Jurkat, Clone E6-1 (cell line): ENCODE measurements around the gene SRSF5.

ENCODE experiments used
- DNase-seq: peaks from one replicate; pipeline ENCODE4 v3.0.0-alpha.2; 2011; ENCODE audit warnings: low read depth, low spot score
- H3K4me3 ChIP-seq: 2 replicates; pipeline ENCODE4 v1.5.1; 2011; ENCODE audit warnings: mild to moderate bottlenecking, low read length, control low read depth, moderate library complexity

Gene SRSF5

DNA sequence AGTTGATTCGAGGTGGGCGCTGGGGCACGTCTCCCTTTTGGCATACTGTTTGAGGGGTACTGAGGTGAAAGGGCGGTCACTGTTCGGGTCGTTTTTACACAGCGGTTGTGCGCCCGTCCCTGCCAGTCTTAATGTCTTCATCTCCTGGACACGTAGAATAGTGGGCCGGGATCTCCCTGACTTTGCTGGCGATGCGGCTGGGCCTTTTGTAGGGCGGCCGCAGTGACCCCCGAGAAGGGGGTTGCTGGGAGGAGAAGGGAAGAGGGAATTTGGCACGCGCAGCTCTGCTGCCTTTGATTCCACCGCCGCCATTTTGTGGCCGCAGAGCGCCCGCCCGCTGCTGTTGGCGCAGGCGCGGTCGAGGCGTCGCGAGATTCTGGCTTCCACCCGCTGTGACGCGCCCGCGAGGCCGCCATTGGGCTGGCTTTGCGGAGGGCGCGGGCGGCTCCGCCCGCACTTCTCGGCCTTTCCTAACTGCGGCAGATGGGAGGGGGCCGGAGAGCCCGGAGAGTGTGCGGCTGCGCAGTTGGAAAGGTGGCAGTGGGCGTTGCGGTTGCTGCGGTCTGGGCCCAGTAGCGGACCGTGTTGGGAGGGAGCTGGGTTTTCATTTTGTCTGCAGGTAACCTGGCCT lies 542 bp downstream of the SRSF5 start:
- peak overlapping the region; percentile 97 for H3K4me3 ChIP-seq

DNA sequence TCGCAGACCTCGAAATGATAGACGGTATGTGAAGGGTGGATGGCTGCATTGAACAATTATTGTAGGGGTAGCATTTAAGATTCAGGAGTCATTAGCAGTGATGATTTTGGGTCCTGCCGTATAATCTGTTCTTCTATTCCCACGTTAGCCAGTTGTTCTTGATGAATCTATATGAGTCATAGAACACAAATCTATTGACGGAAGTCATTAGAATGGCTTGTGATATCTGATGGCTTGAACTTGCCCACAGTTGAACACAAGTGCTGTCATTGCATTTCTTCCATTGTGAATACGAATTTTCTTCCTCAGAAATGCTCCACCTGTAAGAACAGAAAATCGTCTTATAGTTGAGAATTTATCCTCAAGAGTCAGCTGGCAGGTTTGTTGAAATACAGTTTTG lies 1.9 kb downstream of the SRSF5 start:
- DNase-seq, result no peak
- H3K4me3 ChIP-seq, result no peak overlapping the region

More for the DNA sequence above, 542 bp downstream of the SRSF5 start:
- DNase-seq, result peak; percentile 81

DNA sequence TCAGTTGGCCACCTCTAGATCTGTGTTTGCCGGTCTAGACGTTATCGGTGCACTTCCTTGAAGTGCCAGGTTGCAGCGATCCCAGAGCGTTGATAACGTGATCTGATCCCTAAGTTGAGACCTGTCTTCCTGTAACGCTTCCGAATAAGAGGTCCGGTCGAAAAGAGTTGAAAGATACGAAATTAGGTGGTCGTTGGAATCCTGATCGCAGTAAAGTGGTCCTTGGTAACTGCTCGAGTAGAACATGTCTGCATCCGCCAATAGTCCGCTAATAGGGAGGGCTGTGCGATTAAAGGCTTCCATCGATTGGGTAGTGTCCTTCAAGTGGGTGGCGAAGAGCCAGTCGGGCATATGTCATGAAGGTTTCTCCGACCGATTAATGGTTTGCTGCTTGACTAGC lies 2.7 kb downstream of the SRSF5 start:
- no peak for DNase-seq

DNA sequence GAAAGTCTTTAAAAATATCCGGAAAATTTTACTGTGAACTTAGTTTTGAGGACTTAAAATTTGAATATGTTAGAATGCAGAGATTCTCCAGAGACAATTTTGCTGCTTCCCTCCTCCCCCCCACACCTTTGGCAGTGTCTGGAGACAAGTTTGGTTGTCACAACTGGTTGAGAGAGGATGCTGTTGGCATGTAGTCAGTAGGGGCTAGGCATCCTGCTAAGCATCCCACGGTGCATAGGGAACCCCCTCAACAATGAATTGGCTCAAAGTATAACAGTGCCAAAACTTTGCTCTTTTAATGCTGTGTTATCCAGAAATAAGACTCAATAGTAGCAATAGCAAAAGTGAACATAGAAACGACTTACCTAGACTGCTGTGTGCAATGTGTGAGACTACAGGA lies 3.6 kb downstream of the SRSF5 start:
- DNase-seq, result no peak
- H3K4me3 ChIP-seq, result no peak overlapping the region

More for the DNA sequence above, 2.7 kb downstream of the SRSF5 start:
- H3K4me3 ChIP-seq, result no peak overlapping the region

DNA sequence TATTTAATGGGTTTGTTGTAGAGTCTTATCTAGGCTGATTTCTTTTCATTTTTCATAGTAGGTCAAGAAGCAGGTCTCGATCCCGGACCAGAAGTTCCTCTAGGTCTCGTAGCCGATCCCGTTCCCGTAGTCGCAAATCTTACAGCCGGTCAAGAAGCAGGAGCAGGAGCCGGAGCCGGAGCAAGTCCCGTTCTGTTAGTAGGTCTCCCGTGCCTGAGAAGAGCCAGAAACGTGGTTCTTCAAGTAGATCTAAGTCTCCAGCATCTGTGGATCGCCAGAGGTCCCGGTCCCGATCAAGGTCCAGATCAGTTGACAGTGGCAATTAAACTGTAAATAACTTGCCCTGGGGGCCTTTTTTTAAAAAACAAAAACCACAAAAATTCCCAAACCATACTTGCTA lies 4.2 kb downstream of the SRSF5 start:
- H3K4me3 ChIP-seq, result no peak overlapping the region
- no peak for DNase-seq

DNA sequence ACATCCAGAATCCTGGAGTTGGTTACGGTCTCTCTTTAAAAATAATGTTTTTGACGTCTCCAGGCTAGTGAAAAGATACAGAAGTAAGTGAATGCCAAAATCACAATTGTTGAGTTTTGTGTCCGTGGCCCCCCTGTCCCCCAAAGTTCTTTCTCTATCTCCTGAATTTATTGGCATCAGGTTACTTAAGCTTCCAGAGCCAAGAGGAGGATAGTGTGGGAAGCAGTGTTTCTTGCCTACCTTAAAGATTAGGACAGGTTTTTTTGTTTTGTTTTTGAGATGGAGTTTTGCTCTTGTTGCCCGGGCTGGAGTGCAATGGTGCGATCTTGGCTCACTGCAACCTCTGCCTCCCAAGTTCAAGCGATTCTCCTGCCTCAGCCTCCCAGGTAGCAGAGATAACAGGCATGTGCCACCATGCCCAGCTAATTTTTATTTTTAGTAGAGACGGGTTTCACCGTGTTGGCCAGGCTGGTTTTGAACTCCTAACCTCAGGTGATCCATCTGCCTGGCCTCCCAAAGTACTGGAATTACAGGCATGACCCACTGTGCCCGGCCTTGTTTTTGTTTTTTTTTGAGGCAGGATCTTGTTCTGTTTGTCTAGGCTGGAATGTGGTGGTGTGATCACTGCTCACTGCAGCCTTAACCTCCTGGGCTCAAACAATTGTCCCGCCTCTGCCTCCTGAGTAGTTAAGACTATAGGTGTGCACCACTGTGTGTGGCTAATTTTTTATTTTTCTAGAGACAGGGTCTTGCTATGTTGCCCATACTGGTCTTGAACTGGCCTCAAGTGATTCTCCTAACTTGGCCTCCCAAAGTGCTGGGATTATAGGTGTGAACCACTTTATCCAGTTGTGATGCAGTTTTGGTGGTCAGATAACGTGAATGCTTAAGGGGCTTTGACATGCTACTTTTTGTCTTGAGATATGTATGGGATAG lies 5.4 kb downstream of the SRSF5 start:
- no peak overlapping the region for H3K4me3 ChIP-seq
- DNase-seq, result no peak

DNA sequence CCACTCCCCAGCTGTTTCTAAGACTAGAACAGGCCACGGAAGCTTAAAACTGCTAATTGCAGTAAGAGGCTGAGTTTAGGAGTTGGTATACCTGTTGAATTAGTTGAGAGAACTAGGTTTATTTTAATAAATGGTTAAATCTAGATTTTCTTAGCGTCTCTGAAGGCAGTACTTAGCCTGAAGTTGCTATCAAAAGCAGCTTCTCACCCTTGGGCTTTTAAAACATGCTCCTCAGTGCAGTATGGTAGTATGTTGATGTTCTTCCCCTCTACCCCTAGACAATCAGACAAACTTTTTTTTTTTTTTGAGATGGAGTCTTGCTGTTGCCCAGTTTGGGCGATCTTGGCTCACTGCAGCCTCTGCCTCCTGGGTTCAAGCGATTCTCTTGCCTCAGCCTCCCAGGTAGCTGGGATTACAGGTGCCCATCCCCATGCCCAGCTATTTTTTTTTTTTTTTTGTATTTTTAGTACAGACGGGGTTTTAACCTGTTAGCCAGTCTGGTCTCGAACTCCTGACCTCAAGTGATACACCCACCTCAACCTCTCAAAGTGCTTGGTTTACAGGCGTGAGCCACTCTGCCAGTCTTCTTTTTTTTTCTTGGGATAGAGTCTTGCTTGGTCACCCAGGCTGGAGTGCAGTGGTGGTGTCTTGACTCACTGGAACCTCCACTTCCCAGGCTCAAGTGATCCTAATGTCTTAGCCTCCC lies 6.8 kb downstream of the SRSF5 start:
- H3K4me3 ChIP-seq, result no peak overlapping the region
- DNase-seq, result no peak

DNA sequence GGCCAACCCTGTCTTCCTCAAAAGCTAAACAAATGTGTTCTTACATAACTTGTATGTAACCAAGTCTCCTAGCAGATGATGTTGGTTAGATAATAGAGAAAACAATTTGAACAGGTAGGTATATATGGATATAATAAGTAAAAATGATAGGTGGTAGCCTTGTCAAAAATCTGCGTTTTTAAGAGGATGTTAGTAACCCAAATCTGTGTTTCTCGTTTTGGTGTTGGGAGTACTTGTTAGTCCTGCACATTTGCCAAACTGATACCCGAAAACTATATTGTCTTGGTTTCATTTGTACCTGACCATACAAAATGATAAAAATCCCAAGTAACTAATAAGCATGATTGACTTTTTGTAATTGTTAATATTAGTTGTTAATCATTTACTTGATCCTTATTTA lies 8.1 kb downstream of the SRSF5 start:
- no peak overlapping the region for H3K4me3 ChIP-seq
- DNase-seq, result no peak

DNA sequence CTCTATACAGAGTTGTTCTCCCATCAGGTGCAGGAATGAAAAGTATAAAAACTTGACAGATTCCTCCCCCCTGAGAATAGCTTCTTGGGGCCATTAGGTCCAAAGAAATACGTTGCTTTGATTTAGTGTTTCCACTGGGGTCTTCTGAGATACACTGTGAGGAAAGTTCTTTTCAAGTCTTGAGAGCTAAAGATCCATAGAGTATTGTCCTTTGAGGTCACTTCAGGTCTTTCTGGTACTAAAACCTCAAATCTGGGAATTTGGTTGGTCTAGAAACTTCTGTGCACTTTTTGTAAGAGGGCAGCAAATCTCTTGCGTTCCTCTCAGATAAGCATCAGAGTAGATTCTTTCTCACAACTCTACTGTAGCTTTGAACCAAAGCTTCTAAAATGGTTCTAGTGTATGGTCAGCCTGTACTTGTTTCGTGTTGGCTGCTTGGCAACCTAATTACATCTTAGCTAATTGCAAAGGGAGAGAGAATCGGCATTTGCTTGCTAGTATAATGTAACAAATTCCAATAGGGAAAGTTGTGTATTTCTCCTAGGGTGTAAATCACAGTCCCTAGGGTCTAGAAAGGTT lies 10.0 kb downstream of the SRSF5 start:
- H3K4me3 ChIP-seq, result no peak overlapping the region
- DNase-seq, result no peak

DNA sequence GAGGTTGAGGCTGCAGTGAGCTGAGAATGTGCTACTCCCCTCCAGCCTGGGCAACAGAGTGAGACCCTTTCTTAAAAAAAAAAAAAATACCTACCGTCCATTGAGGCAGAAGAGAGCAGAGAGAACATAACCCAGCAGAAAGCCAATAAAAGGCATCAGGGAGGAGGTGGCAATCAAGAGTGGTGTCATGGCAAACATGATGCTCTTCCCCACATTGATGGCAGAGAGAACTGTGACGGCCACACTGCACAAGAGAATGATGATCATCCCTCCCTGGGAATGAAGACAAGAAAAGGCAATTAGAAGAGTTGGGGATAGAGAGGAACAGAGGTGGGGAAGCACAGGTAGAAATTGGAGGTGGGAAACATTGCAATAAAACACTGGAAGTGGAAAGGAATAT lies 12.1 kb downstream of the SRSF5 start:
- H3K4me3 ChIP-seq, result no peak overlapping the region
- no peak for DNase-seq

DNA sequence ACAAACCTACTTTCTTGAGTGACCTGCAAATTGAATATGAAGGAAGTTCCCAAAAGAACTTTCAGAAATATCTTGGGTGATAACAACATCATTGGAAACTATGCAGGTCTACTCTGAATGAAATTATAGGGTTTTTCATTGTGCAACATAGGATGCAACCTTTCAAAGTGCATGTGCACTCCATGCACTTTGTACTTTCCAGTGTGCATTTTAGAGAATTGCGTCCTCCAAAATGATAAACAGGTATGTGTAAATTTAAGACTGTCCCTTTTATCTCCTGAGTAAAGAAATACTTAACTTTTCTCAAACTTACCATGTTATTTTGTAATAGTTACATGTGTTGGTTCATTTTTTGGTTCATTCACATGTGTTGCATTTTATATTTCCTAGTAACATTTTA lies 13.2 kb downstream of the SRSF5 start:
- no peak overlapping the region for H3K4me3 ChIP-seq
- DNase-seq, result no peak

DNA sequence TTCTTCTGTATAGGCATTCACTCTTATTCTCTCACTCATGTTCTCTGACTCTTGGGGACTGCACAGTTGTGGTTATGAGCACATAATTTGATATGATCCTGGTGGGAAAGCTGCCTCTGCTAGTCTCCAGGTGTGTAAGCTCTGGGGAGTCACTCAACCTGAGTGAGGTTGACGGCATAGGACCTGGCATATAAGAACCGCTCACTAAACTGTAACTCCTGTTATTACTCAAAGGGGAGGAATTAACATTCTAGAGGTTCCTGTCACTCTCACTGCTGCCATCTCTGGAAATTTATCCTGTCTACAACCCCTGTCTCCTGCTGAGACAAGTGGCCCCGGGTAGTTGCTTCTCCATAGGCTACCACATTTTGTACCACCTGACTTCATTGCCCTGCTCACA lies 14.0 kb downstream of the SRSF5 start:
- no peak for DNase-seq
- H3K4me3 ChIP-seq, result no peak overlapping the region

DNA sequence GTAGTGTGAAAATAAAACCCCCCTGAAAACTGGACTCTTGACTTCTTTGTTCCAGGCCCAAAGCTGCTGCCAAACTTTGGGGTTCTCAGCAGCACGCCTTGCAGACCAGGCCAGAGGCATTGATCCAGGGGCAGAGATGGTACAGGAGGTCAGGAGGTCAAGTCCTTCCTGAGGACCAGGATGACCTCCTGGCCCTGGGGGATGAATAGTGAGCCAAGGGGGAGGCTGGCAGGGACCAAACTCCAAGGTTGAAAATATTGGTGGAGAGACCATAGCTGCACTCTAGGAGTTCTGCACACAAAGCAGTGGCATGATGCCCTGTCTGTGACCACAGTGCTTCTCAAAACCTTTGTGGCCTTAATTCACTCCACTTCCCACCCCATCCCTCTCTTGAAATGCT lies 18.0 kb downstream of the SRSF5 start:
- H3K4me3 ChIP-seq, result no peak overlapping the region
- DNase-seq, result no peak

DNA sequence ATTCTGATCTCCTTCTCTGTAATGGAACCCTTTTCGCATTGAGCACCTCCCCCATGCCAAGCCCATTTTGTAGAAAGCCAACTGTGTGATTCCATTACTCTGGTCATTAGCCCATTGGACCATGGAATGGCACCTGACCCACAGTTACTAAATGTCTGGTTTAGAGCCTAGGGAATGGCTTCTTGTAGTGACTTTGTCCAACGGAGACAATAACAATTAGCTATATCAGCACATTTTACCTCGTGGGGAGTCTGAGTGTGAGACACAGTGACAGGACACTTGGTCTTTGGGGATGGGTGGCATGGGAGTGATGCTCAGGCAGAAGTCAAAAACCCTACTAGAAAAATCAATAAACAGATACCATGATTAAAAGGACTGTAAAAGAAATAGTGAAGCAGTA lies 19.7 kb downstream of the SRSF5 start:
- no peak for DNase-seq
- H3K4me3 ChIP-seq, result no peak overlapping the region

DNA sequence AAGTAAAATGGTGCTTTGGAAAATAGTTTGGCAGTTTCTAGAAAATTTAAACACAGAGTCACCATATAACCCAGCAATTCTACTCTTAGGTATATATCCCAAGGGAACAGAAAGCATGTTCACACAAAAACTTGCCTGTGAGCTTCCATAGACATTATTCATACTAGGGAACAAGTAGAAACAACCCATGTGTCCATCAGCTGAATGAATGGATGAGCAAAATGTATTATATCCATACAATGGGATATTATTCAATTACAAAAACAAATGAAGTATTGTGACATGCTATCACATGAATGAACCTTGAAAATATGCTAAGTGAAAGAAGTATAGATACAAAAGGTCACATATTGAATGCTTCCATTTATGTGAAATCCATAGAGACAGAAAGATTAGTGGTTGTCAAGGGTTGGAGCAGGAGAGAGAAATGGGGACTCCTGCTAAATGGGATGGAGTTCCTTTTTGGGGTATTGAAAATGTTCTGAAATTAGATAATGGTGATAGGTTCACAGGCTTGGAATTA lies 22.2 kb downstream of the SRSF5 start:
- no peak overlapping the region for H3K4me3 ChIP-seq

DNA sequence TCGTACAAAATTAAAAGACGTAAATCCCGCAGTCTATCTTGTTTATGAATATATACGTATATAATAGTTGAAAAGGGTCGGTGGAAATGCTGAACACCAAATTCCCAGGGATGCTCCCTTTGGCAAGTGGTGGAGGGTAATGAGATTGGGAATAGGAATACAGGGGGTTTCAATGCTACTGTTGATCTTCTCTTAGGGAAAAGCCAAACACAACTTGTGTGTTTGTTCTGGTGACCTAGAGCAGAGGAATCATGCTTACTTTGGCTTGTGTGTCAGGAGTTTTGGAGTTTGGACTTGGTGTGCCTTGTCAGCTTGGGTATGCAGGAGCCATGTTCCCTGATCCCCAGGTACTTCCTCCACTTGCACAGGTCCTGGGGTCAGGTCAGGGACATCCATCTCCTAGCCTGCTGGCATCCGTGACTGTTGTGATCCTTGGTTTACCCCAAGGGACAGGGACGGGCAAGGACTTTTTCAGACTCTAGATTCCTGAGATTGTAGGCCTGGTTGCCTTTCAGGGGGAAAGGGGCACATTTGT lies 26.0 kb downstream of the SRSF5 start:
- no peak for DNase-seq
- no peak overlapping the region for H3K4me3 ChIP-seq

More for the DNA sequence above, 22.2 kb downstream of the SRSF5 start:
- no peak for DNase-seq

DNA sequence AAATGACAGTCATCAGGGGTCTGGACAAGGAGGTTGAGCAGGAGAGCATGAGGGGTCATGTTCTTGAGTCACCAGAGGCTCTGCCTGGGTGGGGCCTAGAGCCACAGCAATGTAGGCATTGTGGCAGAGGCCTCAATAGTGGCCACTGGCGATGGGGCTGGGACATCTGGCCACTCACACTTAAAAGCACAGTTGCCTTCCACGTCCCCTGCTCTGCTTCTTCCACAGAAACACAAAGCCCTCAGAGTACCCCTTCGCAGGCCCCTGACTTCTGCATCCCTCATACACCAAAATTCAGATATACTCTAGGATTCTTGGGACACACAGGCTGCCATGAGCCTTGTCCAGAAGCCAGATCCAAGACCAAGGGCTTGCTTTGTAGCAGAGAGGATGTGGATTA lies 27.8 kb downstream of the SRSF5 start:
- DNase-seq, result no peak
- no peak overlapping the region for H3K4me3 ChIP-seq

DNA sequence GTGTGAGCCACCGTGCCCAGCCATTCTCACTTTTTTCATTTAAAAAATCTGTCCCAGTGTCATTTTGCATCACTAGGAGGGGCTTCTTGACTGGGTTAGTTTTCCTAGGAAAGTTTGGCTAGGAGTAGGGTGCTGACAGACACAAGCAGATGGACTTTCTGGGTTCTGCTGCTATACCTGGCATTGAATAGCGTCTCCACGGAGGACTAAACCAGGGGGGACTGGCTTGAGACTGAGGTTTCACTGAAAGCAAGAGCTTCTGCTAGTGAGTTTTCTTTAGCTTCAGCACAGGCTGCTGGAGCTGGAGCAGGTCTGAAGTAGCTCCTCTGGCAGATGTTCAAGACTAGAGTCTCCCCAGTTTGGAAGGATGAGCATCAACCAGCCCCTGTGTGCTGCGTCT lies 28.7 kb downstream of the SRSF5 start:
- no peak overlapping the region for H3K4me3 ChIP-seq
- DNase-seq, result no peak

DNA sequence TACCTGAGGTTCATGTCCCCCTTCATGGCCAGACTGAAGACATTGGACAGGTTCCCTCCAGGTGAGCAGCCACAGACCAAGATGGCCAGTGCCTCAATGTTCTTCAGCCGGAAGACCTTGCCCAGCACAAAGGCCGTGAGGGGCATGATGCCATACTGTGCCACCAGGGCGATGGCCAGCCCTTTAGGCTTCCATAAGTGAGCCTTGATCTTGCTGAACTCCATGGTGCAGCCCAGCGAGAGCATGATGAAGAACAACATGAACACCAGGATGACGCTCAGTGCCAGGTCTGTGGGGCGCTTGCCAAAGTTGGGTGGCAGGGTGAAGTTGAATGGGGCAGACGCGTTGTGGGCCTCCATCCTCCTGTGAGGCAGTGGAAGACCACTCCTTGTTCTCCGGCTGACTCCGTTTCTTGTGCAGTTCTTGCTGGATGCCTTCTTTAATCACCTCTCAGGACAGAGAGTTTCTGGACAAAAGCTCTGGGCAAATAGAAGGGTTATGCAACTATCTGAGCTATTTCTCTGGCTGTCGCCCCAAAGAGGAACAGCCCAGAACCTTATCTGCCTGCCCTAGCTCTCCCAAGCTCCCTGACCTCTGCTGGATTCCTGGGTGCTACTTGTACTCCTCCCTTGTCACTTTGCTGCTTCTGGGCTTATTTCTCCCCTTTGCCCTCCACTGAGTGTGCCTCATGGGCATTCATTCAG lies 30.0 kb downstream of the SRSF5 start, which contains the start of gene SLC10A1:
Gene SLC10A1 (minus strand): TSS at position 445 of the 704 bp plus-strand sequence. CDS start 86 bp downstream, at position 359.
- DNase-seq, result no peak
- H3K4me3 ChIP-seq, result no peak within 1 kb of the TSS
